ENCODE results near the gene SLC5A3. TPM values are rescaled to one million over a fixed set of nuclear protein-coding genes. Genes with fewer than 3 reads are reported as not detected.

The SLC5A3 gene
- total RNA-seq, 1 donor from 2014 or later = 45.4 TPM

GRCh38 chr21:34112316-34113033 lies 39.1 kb downstream of the SLC5A3 start:
- Mint-ChIP-seq H3K36me3 (ENCODE audit: low read depth) (peaks cover 56% of the 10 kb centered on the region), H3K4me3 (no peak overlapping the region), H3K4me1 (ENCODE audit: low read depth) (peaks cover 57% of the 10 kb centered on the region), H3K9me3 (no peaks in the 10 kb centered on the region), H3K27ac (peak overlapping the region; percentile 13), H3K27me3 (ENCODE audit: insufficient read depth) (no peaks in the 10 kb centered on the region)
- intact Hi-C loops (cut with micrococcal nuclease) = no loop called here
- no peak for DNase-seq (ENCODE audit: low spot score)

DNA sequence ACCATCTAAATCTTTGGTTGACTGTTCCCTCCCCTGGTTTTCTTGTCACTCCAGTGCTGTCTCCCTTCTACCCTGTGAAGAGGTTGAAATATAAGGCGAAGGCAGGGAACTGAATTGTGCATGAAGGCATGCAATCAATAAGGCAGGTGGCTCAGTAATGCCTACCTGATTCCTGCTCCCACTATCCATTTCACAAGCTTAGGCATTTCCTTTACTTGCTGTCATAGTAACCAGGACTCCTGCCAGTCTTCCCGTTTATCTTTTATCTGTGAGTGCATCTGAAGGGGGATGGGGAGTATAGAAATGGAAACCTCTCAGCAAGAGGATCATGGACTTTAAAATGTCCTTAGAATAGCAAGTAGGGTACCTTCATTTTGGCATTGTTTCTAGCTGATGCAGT lies 40.5 kb downstream of the SLC5A3 start:
- Mint-ChIP-seq H3K36me3 (ENCODE audit: low read depth) (peaks cover 55% of the 10 kb centered on the region), H3K27ac (no peak overlapping the region), H3K9me3 (no peaks in the 10 kb centered on the region), H3K4me3 (no peak overlapping the region), H3K4me1 (ENCODE audit: low read depth) (peaks cover 45% of the 10 kb centered on the region), H3K27me3 (ENCODE audit: insufficient read depth) (no peaks in the 10 kb centered on the region)
- intact Hi-C loops (cut with micrococcal nuclease) = no loop called here
- no peak for DNase-seq (ENCODE audit: low spot score)

GRCh38 chr21:34115160-34115559 lies 41.8 kb downstream of the SLC5A3 start:
- Mint-ChIP-seq H3K27ac (no peak overlapping the region), H3K36me3 (ENCODE audit: low read depth) (peaks cover 57% of the 10 kb centered on the region), H3K4me1 (ENCODE audit: low read depth) (peaks cover 40% of the 10 kb centered on the region), H3K27me3 (ENCODE audit: insufficient read depth) (no peaks in the 10 kb centered on the region), H3K9me3 (no peaks in the 10 kb centered on the region), H3K4me3 (no peak overlapping the region)
- no peak for DNase-seq (ENCODE audit: low spot score)
- intact Hi-C loops (cut with micrococcal nuclease) = no loop called here

GRCh38 chr21:34116569-34116968 lies 43.2 kb downstream of the SLC5A3 start:
- H3K4me1 Mint-ChIP-seq (ENCODE audit: low read depth) = peaks cover 39% of the 10 kb centered on the region
- H3K9me3 Mint-ChIP-seq = no peaks in the 10 kb centered on the region
- H3K27ac Mint-ChIP-seq = no peak overlapping the region
- peaks cover 56% of the 10 kb centered on the region for H3K36me3 Mint-ChIP-seq (ENCODE audit: low read depth)
- intact Hi-C loops (cut with micrococcal nuclease) = no loop called here
- H3K27me3 Mint-ChIP-seq (ENCODE audit: insufficient read depth) = no peaks in the 10 kb centered on the region
- no peak overlapping the region for H3K4me3 Mint-ChIP-seq
- no peak for DNase-seq (ENCODE audit: low spot score)

DNA sequence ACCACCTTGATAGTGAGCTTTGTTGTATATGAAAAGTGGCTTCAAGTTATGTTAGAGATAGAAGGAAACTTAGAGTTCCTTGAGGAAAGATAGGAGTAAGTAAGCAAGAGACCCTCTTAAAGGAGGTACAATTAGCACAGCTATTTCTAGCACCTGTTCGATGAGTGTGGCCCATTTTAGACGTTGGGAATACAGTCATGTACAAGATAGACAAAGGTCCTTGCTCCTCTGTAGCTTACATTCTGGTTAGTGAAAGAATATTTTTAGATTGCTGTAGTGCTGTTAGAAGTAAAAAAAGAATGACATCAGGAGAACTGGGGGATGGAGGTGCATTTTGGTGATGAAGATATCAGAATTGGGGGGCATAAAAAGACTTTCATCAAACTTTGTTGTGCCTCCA lies 47.5 kb downstream of the SLC5A3 start:
- Mint-ChIP-seq H3K27me3 (ENCODE audit: insufficient read depth) (no peaks in the 10 kb centered on the region), H3K27ac (no peak overlapping the region), H3K9me3 (peaks cover 9% of the 10 kb centered on the region), H3K36me3 (ENCODE audit: low read depth) (peaks cover 58% of the 10 kb centered on the region), H3K4me1 (ENCODE audit: low read depth) (peaks cover 16% of the 10 kb centered on the region), H3K4me3 (no peak overlapping the region)
- DNase-seq (ENCODE audit: low spot score) = no peak
- intact Hi-C loops (cut with micrococcal nuclease) = no loop called here

DNA sequence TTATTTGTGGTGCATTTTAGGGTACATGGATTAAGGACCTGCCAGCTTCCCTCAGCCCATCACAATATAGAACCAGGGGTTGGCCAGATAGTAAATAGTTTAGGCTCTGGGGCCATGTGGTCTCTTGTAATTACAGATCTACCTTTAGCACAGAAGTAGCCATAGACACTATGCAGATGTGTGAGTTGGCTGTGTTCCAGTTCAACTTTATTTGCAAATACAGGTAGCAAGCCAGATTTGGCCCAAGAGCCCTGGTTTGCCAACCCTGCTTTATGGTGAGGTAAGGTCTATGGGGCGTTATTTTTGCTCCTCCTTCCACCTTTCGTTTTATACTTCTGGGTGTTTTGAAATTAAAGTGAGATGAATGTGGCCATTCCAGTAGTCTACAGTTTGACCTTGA lies 48.7 kb downstream of the SLC5A3 start:
- no peak overlapping the region for H3K27ac Mint-ChIP-seq
- peaks cover 19% of the 10 kb centered on the region for H3K4me1 Mint-ChIP-seq (ENCODE audit: low read depth)
- no peaks in the 10 kb centered on the region for H3K27me3 Mint-ChIP-seq (ENCODE audit: insufficient read depth)
- peaks cover 58% of the 10 kb centered on the region for H3K36me3 Mint-ChIP-seq (ENCODE audit: low read depth)
- no peak for DNase-seq (ENCODE audit: low spot score)
- intact Hi-C loops (cut with micrococcal nuclease) = no loop called here
- H3K9me3 Mint-ChIP-seq = peaks cover 9% of the 10 kb centered on the region
- no peak overlapping the region for H3K4me3 Mint-ChIP-seq

Other genes starting within 250 kb of the SLC5A3 start
- gene ATP5PO, start 157.8 kb upstream of the SLC5A3 start, total RNA-seq = 168 and 176 TPM in 2 replicates
- 137 and 139 TPM in 2 replicates for gene MRPS6, start within 50 bp of the SLC5A3 start, total RNA-seq

Data from activated T-helper 1 cell treated with anti-CD3 and anti-CD28 coated beads, Interleukin-12 subunit alpha, Interleukin-12 subunit beta, Interleukin-2, Interleukin-4 antibody, amounts not matched to agents 30 ng/mL and 10 ng/mL and 1 ng/mL, durations not matched to agents 14 hours and 24 hours and 36 hours (primary cell).